Breast epithelium (tissue), 3 donors: ENCODE results near the gene SVBP.

Source experiments
- CTCF ChIP-seq, 3 donors: fragments of 450-650 bp; IDR thresholded peaks; one replicate each; pipeline ENCODE4 v1.5.1; 2016 to 2017; ENCODE audit warnings: antibody characterized with exemption in 3 of 3, mild to moderate bottlenecking in 3 of 3, moderate library complexity in 3 of 3
- POLR2A ChIP-seq: fragments of 450-650 bp; IDR thresholded peaks from one replicate; pipeline ENCODE4 v1.6.1; 2016; ENCODE audit warnings: antibody characterized with exemption, mild to moderate bottlenecking, moderate library complexity

- no peak for TF ChIP-seq CTCF (IDR thresholded peaks at IDR 0.05)
- no peak for TF ChIP-seq POLR2A
Measured at GRCh38 chr1:42861014-42861399, 43.8 kb upstream of the SVBP start.
